ENCODE results near the gene ITPK1.

GRCh38 chr14:93030761-93031160 is 85.0 kb downstream of the ITPK1 start:
- TF ChIP-seq CTCF (conservative IDR thresholded peaks at IDR 0.05; ENCODE audit: low read depth, low read length) (no peak), EZH2 (IDR thresholded peaks at IDR 0.05; ENCODE audit: borderline replicate concordance, low read depth, low read length, poor library complexity, severe bottlenecking) (no peak)

All from A673 (cell line).